Measurements from ENCODE around the gene SLC7A10.
"Not testable (repeated sequence)": the region's sequence is repeated elsewhere in the genome, so short reads cannot be mapped to it uniquely, and the experiment has no call there.

The SLC7A10 gene

DNA sequence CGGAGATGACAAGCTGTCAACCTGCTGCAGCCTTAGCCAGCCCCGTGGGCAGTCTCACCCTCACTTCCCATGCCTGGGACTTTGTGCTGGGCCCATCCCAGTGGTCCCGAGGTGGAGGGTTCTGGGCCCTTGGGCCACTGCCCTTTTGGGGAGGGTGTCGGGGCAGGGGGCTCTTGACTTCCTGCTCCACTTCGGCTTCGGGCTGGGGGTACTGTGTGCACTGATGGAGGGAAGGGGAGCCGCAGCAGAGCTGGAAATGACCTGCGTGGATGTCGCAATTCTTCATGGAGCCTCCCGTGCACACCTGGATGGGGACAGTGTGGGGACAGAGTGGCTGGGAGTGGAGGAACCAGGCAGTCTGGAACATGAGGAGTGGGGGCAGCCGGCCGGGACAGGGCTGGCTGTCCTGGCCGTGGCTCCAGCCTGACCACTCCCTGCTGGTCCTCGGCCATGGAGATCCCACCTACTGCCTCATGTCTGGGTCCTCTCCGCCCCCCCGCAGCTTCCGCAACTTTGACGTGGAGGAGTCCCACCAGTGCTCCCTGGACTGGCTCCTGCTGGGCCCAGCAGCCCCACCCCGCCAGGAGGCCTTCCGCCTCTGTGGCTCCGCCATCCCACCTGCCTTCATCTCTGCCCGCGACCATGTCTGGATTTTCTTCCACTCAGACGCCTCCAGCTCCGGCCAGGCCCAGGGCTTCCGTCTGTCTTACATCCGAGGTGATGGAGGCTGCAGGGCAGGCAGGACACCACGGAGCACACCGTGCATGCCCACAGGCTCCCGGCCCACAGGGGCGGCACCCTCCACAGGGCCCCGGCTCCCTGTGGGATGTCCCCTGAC is 21.3 kb downstream of the SLC7A10 start:
- DNase-seq: no peak

- DNase-seq: no peak
Observed at GRCh38 chr19:33203529-33203928, 22.1 kb downstream of the SLC7A10 start.

DNA sequence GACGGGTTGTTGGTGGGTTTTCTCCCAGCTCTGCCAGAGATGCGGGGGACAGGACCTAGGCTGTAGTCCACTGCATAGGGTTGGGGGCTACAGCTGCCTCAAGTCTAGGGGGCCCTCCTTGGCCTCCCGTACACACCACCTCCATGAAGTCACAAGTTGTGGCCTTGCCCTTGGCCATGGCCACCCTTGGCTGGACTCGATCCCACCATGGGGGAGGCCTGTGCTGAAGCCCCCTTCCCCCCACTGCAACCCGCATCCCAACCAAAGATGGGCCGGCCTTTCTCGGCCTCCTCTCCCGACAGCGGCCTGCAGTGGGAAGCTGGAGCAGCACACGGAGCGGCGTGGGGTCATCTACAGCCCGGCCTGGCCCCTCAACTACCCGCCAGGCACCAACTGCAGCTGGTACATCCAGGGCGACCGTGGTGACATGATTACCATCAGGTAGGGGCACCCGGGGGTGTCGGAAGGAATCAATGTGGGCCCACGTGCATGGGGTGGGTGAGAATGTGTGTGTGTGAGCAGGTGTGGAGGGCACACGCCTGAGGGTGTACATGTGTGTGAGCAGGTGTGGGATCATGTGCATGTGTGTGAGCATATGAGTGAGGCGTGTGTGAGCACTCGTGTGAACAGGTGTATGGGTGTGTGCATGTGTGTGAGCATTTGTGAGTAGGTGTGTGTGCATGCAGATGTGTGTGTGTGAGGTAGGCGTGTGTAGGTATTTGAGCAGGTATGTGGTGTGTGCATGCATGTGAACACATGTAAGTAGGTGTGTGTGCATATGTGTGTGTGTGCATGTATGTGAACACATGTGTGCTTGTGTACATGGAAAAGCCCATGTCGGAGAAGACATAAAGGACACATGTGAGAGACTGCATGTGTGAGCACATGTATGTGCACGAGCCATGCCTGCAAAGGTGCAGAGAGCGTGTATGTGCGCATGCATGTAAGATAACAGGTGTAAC is 22.8 kb downstream of the SLC7A10 start:
- no peak for DNase-seq

GRCh38 chr19:33201886-33202545 is 23.6 kb downstream of the SLC7A10 start:
- DNase-seq: no peak

DNA sequence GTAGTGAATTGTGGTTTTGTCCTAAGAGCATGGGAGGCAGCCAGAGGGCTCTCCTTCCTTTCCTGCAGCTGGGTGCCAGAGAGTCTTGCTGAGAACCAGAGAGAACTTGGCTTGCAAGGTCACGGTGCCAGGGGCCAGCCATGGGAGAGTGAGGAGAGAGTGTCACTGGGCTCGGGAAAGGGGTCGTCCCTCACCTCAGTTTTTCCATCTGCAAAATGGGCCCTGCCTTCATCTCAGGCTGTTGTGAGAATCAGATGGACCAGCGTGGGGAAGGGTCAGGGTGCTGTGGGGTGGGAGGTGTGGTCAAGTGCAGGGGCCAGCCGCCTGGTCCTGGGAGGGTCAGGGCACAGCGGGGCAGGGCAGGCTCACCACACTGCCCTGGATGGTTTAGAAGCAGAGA is 24.2 kb downstream of the SLC7A10 start:
- DNase-seq: no peak

- no peak for DNase-seq
Observed at GRCh38 chr19:33199441-33200265, 26.0 kb downstream of the SLC7A10 start.

DNA sequence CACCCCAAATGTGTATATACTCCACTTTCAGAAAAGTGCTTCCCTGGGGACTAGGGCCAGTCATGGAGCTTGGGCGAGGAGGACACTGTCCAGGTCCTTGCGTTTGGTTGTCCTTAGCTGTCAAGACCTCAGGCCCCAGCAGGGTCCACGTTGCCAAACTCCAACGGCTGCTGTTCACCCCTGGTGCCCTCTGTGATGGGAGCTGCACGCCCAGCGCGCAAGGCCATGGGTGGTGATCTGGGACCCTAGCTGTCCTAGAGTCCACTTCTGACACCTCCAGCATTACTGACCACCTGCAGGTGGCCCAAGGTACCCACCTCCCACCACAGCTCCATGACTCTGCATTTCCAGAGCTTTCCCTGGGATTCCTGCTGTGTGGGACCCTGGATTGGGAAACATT is 27.5 kb downstream of the SLC7A10 start:
- no peak for DNase-seq

DNA sequence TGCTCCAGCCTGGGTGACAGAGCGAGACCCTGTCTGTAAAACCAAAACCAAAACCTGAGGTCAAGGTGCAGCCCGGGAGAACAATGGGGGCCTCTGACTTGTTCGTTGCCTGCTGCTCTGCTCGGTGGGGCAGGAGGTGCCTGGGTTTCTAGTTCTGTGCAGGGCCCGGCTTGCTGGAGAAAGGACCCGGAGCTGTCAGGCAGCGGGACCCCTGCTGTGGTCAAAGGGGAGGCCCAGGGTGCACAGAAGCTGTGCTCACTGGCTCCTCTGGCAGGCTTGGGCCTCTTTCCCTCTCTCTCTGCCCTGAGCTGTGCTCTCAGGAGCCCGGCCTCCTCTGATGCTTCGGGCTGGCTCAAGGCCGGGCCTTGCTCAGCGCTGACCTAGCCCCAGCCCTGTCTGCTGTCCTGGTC is 28.1 kb downstream of the SLC7A10 start:
- DNase-seq: no peak

- no peak for DNase-seq
Observed at GRCh38 chr19:33196446-33197193, 29.0 kb downstream of the SLC7A10 start.

GRCh38 chr19:33195645-33196347 is 29.9 kb downstream of the SLC7A10 start:
- DNase-seq: peak in 1 of 56 donors; percentile 29

- DNase-seq: peak in 4 of 56 donors; percentile 11 to 32 (median 22)
Observed at GRCh38 chr19:33194886-33195644, 30.6 kb downstream of the SLC7A10 start.

- DNase-seq: no peak
Observed at GRCh38 chr19:33194532-33194885, 31.1 kb downstream of the SLC7A10 start.

DNA sequence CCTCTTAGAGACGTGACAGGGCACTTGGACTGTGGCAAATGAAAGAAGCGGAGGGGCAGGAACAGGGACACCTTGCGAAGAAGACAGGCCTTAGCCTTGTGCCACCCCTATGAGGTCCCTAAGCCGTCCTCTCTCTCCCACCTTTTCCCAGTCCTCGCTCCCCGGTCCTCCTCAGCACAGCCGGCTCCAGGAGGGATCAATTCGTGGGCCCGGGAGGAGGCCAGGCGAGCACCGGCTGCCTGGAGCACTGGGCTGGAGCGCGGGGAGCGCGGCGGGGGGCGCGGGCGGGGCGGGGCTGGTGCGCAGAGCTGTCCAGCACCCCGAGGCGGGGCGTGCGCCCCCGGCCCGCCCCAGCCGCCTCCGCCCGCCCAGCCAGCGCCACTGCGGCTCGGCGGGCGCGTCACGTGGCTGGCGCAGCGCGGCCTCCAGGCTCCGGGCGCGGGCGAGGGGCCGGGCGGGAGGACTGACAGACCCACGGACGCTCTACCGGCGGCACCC is 31.7 kb downstream of the SLC7A10 start, which contains the start of gene LRP3:
TSS of gene LRP3 (plus strand) at position 466 of the 498 bp plus-strand sequence. CDS start 456 bp downstream, outside the sequence.
- peak in 22 of 56 donors; percentile 14 to 72 (median 36) for DNase-seq

GRCh38 chr19:33193269-33193864 is 32.3 kb downstream of the SLC7A10 start:
- DNase-seq: no peak

- DNase-seq: no peak
Observed at GRCh38 chr19:33192010-33192409, 33.6 kb downstream of the SLC7A10 start.

- DNase-seq: no peak
Observed at GRCh38 chr19:33191501-33191900, 34.1 kb downstream of the SLC7A10 start.

DNA sequence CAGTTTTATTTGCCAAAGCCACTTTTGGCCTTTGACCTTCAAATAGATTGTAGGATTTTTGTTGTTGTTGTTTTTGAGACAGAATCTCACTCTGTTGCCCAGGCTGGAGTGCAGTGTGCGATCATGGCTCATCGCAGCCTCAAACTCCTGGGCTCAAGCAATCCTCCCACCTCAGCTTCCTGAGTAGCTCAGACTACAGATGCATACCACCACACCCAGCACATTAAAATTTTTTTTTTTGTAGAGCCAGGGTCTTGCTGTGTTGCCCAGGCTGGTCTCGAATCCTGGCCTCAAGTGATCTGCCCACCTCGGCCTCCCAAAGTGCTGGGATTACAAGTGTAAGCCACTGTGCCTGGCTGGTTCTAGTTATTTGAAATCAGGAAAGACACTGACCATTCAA is 34.6 kb downstream of the SLC7A10 start:
- DNase-seq: not testable (repeated sequence)

DNA sequence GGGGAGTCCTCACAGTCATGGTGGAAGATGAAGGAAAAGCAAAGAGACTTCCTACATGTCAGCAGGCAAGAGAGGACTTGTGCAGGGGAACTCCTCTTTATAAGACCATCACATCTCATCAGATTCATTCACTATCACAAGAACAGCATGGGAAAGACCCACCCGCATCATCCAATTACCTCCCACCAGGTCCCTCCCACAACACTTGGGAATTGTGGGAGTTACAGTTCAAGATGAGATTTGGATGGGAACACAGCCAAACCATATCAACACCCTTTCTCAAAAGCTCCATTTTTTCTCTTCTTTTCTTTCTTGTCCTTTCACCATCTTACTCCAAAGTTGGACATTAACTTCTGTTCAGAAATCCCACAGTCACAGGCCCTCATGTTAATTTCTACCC is 36.2 kb downstream of the SLC7A10 start:
- no peak for DNase-seq

Measured in nucleus accumbens (tissue), 56 donors.